ENCODE measurements around the gene CDKAL1. TPM values are rescaled to one million over a fixed set of nuclear protein-coding genes. Genes with fewer than 3 reads are reported as not detected.

The CDKAL1 gene
- total RNA-seq, 4 donors from 2014 or later = 13.5 to 21.2 (median 17.3) TPM

GRCh38 chr6:21222656-21223055 lies 688.4 kb downstream of the CDKAL1 start:
- Histone ChIP-seq H3K27me3 (no peaks in the 10 kb centered on the region), H3K27ac (no peak overlapping the region), H3K4me1 (no peaks in the 10 kb centered on the region), H3K36me3 (peaks cover 0 to 46% (median 0%) of the 10 kb centered on the region in 3 donors), H3K9me3 (no peaks in the 10 kb centered on the region), H3K4me3 (no peak overlapping the region)
- WGBS, 2 donors = 89 to 92% methylated on average over 7 of the region's 7 CpGs
- no peak for DNase-seq (ENCODE audit: low spot score in 2 of 2)
- TF ChIP-seq POLR2A (IDR thresholded peaks at IDR 0.05) = no peak
- no peak for TF ChIP-seq EP300 (IDR thresholded peaks at IDR 0.05)
- no peak for TF ChIP-seq CTCF (IDR thresholded peaks at IDR 0.05)

- peaks cover 0 to 53% (median 0%) of the 10 kb centered on the region in 3 donors for H3K36me3 ChIP-seq
- no peaks in the 10 kb centered on the region for H3K27me3 ChIP-seq
- no peaks in the 10 kb centered on the region for H3K4me1 ChIP-seq
- H3K4me3 ChIP-seq = no peak overlapping the region
- H3K9me3 ChIP-seq = no peaks in the 10 kb centered on the region
- no peak for TF ChIP-seq EP300 (IDR thresholded peaks at IDR 0.05)
- no peak for TF ChIP-seq CTCF (IDR thresholded peaks at IDR 0.05)
- no peak for TF ChIP-seq POLR2A (IDR thresholded peaks at IDR 0.05)
- DNase-seq (ENCODE audit: low spot score in 2 of 2) = no peak
- 92 to 97% methylated on average over 5 of the region's 5 CpGs for WGBS, 2 donors
- H3K27ac ChIP-seq = no peak overlapping the region
Observed at GRCh38 chr6:21225912-21226311, 691.7 kb downstream of the CDKAL1 start.

GRCh38 chr6:21227486-21227885 lies 693.2 kb downstream of the CDKAL1 start:
- Histone ChIP-seq H3K4me3 (no peak overlapping the region), H3K36me3 (peaks cover 0 to 56% (median 0%) of the 10 kb centered on the region in 3 donors), H3K4me1 (no peaks in the 10 kb centered on the region), H3K27ac (no peak overlapping the region), H3K27me3 (no peaks in the 10 kb centered on the region), H3K9me3 (no peaks in the 10 kb centered on the region)
- DNase-seq (ENCODE audit: low spot score in 2 of 2) = no peak
- WGBS, 2 donors = 85 to 92% methylated on average over 6 of the region's 6 CpGs
- no peak for TF ChIP-seq EP300 (IDR thresholded peaks at IDR 0.05)
- no peak for TF ChIP-seq POLR2A (IDR thresholded peaks at IDR 0.05)
- no peak for TF ChIP-seq CTCF (IDR thresholded peaks at IDR 0.05)

GRCh38 chr6:21228411-21228810 lies 694.2 kb downstream of the CDKAL1 start:
- Histone ChIP-seq H3K27me3 (no peaks in the 10 kb centered on the region), H3K36me3 (peaks cover 0 to 56% (median 0%) of the 10 kb centered on the region in 3 donors), H3K27ac (no peak overlapping the region), H3K9me3 (peaks cover 0 to under 1% (median 0%) of the 10 kb centered on the region in 4 donors), H3K4me1 (no peaks in the 10 kb centered on the region), H3K4me3 (no peak overlapping the region)
- WGBS, 2 donors = 84 to 97% methylated on average over 2 of the region's 2 CpGs
- TF ChIP-seq EP300 (IDR thresholded peaks at IDR 0.05) (no peak), CTCF (IDR thresholded peaks at IDR 0.05) (no peak), POLR2A (IDR thresholded peaks at IDR 0.05) (no peak)
- DNase-seq (ENCODE audit: low spot score in 2 of 2) = no peak

- TF ChIP-seq POLR2A (IDR thresholded peaks at IDR 0.05) = no peak
- Histone ChIP-seq H3K27ac (no peak overlapping the region), H3K4me1 (no peaks in the 10 kb centered on the region), H3K9me3 (peaks cover 0 to 5% (median 0%) of the 10 kb centered on the region in 4 donors), H3K27me3 (no peaks in the 10 kb centered on the region), H3K36me3 (peaks cover 0 to 56% (median 0%) of the 10 kb centered on the region in 3 donors), H3K4me3 (no peak overlapping the region)
- 70% methylated on average over 6 of the region's 6 CpGs for WGBS, 2 donors
- no peak for DNase-seq (ENCODE audit: low spot score in 2 of 2)
Observed at GRCh38 chr6:21228876-21229460, 694.7 kb downstream of the CDKAL1 start.

Data from tibial nerve (tissue), 4 donors.